T-helper 2 cell (primary cell): Measurements from ENCODE around the gene ZNF579.

Experiments used
- DNase-seq, 5 experiments: peaks; one replicate each; pipeline versions ENCODE4 v3.0.0 to v3.0.0-alpha.2; 2012 to 2022

Gene ZNF579

GRCh38 chr19:55611300-55611982 is 30.8 kb upstream of the ZNF579 start:
- DNase-seq, result no peak

- DNase-seq, result no peak
Observed at GRCh38 chr19:55609326-55609725, 28.7 kb upstream of the ZNF579 start.

- DNase-seq, result no peak
Observed at GRCh38 chr19:55606817-55607216, 26.2 kb upstream of the ZNF579 start.

- DNase-seq, result no peak
Observed at GRCh38 chr19:55606471-55606787, 25.8 kb upstream of the ZNF579 start.

GRCh38 chr19:55605637-55606470 is 25.2 kb upstream of the ZNF579 start, which contains the start of gene ZNF865:
ZNF865 (plus strand) TSS chr19:55605647; CDS start chr19:55613619, 7,972 bp downstream.
- DNase-seq, result peak; percentile 45 to 71 (median 59)

GRCh38 chr19:55605207-55605636 is 24.6 kb upstream of the ZNF579 start:
- DNase-seq, result peak; percentile 97 to 99 (median 98)

- DNase-seq, result no peak
Observed at GRCh38 chr19:55603581-55604292, 23.1 kb upstream of the ZNF579 start.

GRCh38 chr19:55603115-55603514 is 22.5 kb upstream of the ZNF579 start:
- no peak for DNase-seq

- no peak for DNase-seq
Observed at GRCh38 chr19:55602104-55603001, 21.7 kb upstream of the ZNF579 start.

GRCh38 chr19:55601084-55601483 is 20.4 kb upstream of the ZNF579 start:
- DNase-seq, result no peak

GRCh38 chr19:55600662-55601028 is 20.0 kb upstream of the ZNF579 start:
- DNase-seq, result no peak

GRCh38 chr19:55599842-55600661 is 19.4 kb upstream of the ZNF579 start, which contains the start of gene ZNF524:
ZNF524 (plus strand) TSS chr19:55600288; CDS start chr19:55602113, 1,825 bp downstream.
- DNase-seq, result peak; percentile 68 to 94 (median 79)

GRCh38 chr19:55599468-55599841 is 18.8 kb upstream of the ZNF579 start, which contains the start of gene FIZ1:
FIZ1 (minus strand) TSS chr19:55599517; CDS start chr19:55597865, 1,652 bp downstream.
- peak; percentile 87 to 99 (median 95) for DNase-seq

- DNase-seq, result peak; percentile 83 to 95 (median 90)
Observed at GRCh38 chr19:55598719-55599467, 18.2 kb upstream of the ZNF579 start.

GRCh38 chr19:55598034-55598433 is 17.4 kb upstream of the ZNF579 start:
- no peak for DNase-seq

- no peak for DNase-seq
Observed at GRCh38 chr19:55597501-55597921, 16.9 kb upstream of the ZNF579 start.

- no peak for DNase-seq
Observed at GRCh38 chr19:55596304-55596703, 15.7 kb upstream of the ZNF579 start.

GRCh38 chr19:55594996-55595545 is 14.4 kb upstream of the ZNF579 start:
- no peak for DNase-seq

- no peak for DNase-seq
Observed at GRCh38 chr19:55593096-55593772, 12.6 kb upstream of the ZNF579 start.
